Stimulated activated CD4-positive, alpha-beta T cell treated with anti-CD3 and anti-CD28 coated beads, TNF-alpha, amount 100 ng/mL, for 24 hours (primary cell): ENCODE data around the gene IL18RAP.

ENCODE experiments used
- DNase-seq, 3 experiments: peaks; one replicate each; pipeline ENCODE4 v3.0.0-alpha.2; 2020; ENCODE audit warnings: low read depth in 3 of 3

Gene IL18RAP, protein sequence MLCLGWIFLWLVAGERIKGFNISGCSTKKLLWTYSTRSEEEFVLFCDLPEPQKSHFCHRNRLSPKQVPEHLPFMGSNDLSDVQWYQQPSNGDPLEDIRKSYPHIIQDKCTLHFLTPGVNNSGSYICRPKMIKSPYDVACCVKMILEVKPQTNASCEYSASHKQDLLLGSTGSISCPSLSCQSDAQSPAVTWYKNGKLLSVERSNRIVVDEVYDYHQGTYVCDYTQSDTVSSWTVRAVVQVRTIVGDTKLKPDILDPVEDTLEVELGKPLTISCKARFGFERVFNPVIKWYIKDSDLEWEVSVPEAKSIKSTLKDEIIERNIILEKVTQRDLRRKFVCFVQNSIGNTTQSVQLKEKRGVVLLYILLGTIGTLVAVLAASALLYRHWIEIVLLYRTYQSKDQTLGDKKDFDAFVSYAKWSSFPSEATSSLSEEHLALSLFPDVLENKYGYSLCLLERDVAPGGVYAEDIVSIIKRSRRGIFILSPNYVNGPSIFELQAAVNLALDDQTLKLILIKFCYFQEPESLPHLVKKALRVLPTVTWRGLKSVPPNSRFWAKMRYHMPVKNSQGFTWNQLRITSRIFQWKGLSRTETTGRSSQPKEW

DNA sequence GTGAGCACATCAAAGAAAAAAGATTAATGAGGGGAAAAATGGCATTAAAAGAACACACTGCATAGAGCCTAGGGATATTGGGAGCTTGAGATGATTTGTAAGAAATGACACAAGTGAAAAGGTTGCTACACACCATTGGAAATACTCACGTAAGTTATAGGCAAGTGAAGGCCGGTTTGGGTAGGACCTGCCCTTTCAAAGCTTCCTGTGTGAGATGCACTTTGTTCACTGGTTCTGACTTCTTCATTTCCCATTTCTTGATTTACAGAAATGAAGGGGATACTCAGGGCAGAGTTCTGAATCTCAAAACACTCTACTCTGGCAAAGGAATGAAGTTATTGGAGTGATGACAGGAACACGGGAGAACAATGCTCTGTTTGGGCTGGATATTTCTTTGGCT, at the start of gene IL18RAP:
Gene IL18RAP, plus strand, starts transcription at position 251 of the 400 bp plus-strand sequence. Its CDS starts 118 bp downstream, at position 369.
- DNase-seq, result no peak

DNA sequence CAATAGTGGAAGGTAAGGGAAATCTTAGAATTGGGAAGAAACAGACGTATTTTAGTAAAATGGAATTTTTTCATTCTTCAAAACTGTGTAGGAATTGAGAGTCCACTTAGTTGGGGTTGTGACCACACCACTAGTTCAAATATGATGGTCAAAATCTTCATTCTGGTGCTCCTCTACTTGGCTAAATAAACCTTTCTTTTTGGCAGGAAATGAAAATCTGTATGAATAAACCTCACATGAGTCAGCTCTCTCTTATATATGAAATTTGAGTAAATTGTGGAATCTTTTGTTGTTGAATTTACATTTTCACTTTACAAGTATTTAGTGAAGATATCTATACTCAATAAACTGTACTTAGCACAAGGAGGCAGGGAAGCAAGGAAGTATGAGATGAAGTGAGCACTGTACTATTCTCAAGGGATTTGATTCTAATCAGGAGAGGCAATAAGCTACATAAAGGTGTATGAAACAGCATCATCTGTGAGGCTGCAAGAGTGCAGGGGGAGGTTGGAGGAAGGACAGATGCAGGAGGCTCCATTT, 46.8 kb upstream of the IL18RAP start:
- no peak for DNase-seq

DNA sequence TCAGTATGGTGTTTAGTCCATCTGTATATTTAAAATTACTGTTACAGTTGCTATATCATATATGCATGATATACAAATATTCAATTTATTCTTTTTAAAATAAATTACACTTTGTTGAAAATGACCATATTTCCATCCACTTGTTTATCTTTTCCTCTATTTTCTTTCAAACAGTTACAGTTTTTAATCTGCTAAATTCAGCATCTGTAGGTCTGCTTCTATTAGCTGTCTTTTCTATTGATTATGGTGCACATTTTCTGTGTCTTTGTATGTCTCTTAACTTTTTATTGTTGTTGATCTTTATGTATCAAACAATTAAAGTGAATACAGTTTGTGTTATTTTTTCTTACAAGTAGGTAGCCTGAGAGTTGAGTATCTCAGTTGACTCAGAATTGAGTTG, 39.2 kb upstream of the IL18RAP start:
- no peak for DNase-seq

DNA sequence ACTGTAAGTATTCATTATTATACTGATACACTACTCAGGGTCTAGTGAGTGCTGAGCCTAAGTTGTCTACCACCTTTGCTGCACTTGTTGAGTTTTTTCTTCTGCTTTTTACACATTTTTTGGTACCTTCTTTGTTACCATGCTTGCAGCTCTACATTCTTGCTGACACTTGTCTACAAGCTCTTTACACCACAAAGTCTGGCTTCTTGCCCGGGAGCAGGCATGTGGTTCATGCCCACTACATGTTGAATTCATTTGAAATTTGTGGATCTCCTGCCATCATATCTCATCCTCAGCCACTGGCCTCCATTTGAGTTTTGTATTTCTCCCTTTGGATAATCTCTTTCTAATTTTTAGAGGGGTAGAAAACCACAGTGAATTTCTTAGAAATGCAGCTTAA, 37.4 kb upstream of the IL18RAP start:
- DNase-seq, result no peak

DNA sequence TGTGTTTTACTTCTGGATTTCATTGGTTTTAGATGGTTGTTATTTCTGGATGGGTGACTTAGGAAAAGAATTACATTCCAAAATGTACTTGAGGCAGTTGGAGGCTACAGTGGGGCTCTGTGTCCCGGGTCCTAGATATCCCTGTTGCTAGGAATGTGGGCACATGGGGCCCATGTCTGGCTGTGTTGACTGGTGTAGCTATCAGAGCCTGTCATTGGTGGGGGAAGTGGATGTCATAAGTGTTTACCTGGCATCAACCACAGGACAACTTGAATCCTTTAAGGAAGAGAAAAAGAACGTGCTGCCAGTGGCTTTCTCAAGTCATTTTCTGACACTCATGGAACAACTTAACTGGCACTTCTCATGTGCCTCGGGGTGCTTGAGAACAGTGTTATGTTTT, 37.0 kb upstream of the IL18RAP start:
- DNase-seq, result no peak

DNA sequence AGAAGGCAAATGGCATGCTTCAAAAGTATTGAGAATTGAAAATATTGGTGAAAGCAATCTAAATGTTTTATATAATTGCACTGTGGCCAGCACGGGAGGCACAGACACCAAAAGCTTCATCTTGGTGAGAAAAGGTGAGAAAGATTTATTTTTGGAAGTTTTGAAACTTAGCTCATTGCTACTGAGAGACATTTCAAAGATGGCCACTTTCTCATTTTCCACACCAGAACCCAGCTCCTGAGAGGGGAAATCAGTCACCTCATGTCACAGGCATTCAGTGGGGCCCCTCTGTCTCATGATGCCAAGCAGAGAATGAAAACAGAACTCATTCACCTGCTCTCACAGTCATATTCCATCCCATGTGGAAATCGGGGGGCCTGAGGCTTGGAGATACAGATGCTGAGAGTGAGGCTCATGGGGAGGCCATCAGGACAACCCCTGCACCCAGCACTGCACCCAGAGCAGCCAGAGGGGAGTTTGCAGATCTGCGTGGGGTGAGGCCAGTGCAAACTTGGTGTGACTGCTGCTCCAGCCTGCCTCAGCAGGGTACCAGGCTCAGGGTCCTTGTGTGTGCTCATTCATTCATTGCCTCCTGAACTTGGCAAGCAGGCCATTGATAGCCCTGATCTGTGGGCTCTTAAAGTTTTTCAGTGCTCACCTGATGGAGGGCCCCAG, 36.0 kb upstream of the IL18RAP start:
- DNase-seq, result no peak

DNA sequence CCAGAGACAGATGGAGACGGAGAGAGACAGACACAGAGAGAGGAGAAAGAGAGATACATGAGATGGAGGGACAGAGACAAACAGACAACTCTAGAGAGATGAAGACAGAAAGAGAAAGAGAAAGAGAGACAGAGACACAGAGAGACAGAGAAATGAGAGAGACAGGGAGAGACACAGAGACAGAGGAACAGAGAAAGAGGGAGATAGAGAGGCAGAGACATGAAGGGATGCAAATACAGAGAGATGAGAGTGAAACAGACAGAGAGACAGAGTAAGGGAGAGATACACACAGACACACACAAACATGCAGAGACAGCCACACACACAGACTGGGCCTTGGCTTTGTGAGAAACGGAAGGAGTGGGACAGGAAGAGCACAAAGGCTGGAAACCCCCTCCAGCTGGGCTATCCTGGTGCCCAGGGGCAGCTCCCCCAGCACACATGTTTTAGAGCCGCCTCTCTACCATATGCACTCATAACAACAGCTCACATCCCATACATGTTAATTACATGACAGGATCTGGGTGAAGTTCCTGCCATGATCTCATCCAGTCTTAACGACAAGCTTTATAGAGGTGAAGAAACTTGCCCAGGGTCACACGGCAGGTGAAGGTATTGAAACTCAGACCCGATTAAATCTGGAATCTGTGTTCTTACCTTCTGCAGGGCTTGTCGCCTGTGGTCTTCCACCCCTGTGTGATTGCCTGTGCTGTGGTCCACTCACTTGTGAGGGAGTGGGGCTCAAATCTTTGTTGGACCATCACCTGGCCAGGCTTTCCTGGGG, 35.0 kb upstream of the IL18RAP start:
- DNase-seq, result no peak

DNA sequence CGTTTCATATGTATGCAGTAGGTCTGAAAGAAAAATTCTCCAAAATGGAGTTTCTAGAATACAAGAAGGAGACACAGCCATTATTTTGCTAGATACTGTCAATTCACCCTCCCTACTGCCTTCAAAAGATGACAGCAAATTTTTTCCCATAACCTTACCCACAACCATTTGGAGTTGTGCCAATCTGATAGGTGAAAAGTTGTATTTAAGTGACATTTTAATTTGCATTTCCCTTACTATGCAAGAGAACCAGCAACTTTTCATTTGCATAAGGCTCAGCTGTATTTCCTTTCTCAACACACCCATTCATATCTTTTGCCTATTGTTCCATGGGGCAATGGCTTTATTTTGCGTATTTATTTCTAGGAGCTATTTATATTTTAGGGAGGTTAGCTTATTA, 31.4 kb upstream of the IL18RAP start:
- DNase-seq, result peak in 1 of 3 experiments; percentile 37

DNA sequence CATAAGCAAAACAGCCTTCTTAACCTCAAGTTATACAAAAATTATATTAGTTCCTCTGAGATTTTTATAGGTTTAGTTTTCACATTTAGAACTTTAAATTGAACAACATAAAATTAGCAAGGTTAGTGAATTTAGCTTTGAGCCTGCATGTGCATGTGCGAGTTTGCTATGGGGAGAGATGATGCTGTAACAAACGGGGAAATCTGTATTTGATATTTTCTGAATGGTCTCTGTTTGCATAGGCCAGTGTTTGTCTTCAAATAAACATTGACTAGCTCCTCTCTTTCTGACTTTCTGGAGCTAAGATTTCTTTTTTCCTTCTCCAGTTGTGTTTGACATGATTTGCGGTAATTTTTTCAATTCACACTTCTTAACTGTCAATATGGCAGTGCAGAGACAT, 30.9 kb upstream of the IL18RAP start:
- DNase-seq, result no peak

DNA sequence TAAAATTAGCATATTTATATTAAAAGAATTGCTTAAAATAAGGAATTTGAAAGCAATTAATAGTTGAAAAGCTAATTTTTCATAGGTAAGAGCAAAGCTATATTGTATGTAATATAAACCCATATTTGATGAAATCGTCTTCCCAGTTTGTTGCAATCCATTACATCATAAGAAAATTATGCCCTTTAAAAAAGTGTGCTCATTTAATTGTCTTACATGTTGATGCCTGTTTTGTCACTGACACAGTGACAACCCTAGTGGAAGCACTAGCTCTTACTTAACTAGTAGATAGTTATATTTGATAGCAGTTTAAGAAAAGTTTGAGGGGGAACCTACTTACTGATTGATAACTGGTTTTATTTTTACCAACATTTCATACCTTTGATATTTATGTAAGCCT, 30.0 kb upstream of the IL18RAP start:
- no peak for DNase-seq

DNA sequence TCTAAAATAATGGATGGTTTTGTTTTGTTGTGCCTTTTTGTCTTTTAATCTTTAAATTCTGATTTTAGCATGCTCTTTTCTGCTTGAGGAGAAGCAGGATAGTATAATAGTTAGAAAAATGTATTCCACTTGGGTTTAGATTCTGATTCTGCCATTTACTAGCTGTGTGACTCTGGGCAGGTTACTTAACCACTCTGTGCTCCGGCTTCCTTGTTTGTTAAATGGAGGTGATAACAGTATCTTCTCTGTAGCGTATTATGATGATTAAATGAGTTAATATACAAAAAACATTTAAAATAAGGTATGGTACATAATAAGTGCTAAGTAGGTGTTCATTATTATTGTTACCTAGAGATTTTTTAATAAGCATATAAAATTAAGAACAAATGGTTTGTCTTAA, 26.9 kb upstream of the IL18RAP start:
- DNase-seq, result no peak

DNA sequence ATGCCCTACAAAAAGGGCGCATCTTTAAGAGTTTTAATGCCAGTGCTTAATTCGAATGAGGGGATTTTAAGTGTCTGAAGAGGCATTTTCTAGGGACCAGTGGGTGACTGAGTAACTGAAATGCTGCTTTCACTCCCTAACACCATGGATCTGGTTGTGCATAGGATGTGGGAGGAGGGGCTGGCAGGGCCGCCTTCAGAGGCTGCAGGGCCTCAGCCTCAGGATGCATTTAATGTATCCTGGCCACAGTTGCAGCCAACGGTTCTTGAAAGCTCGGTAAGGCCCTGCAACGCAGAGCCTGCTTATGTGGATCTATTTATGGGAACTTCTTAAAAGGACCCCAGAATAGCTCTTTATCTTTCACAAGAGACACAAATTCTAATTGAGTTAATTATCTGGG, 25.8 kb upstream of the IL18RAP start:
- no peak for DNase-seq

DNA sequence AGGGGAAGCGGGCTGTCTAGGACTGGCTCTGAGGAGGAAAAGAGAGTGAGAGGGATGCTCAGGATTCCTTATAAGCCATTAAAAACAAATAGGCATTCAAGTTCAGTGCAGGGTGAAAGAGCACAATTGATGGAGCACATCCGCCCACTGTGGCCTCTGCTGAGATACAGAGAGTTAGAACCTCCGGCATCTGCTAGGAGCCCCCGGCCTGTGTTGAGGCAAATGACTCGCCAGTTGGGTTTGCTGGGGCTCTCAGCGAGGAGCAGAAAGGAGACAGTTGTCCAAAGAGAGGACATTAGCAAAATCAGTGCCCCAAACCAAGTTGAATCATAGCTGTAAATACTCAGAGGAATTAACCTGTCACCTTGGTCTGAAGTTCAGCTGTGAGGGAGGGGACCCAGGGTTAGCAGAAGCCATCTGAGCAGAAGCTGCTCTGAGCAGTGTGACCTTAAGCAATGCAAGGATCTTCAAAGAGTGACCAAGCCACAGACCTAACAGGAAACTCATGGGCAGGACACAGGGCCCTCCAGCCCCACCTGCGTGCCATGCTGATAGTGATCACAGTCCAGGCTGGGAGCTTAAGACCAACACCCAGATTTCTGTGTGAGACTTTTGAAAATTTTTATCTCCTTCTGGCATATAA, 23.3 kb upstream of the IL18RAP start:
- DNase-seq, result no peak

DNA sequence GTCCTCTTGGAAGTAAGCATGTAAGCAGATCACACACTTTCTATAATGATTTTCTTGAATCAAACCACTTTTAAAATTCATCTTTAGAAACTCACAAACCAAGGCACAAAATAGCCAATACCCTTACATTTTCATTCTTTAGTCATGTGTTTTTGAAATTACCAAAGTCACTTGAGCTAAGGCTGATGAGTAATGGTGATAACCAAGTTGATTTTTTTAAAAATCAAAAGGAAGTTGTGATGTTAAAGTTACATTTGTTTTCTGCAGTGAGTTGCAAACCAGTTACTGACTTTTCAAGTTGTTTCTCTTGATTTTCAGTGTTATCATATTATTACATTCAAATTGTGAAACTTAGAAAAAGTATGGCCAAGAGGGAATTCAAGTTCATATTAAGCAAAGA, 21.5 kb upstream of the IL18RAP start:
- no peak for DNase-seq

DNA sequence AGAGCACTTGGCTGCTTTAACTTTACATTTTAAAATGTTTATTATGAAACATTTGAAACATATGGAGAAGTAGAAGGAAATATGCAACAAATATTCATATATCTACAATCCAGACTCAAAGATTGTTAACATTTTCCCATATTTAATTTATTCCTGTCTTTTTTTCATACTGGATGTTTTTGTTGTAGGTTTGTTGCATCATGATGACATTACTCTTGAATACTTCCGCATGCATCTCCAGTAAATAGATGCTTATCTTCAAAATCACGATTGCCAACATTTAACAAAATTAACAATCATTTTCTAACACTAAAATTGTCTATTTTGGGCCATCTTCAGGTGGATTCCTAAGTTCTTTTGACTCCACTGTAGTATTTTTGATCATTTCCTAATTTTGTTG, 21.1 kb upstream of the IL18RAP start:
- no peak for DNase-seq

DNA sequence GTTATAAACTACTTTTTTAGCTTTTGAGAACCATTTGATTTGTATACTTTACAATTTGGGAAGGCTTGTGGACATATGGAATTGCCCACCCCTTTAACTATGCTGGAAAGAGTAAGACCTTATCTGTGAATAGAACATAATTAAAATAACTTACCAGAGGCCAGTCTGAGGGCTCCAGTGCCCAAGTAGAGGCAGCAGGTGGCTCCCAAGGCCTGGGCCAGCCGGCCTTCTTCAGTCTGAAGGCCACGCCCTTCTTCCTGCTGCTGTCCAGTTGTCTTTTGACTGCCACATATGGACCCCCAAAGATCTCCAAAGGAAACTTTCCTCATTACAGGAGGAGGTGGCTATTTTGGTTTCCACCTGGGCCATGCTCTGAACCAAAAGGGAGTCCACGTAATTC, 12.0 kb upstream of the IL18RAP start:
- DNase-seq, result no peak

DNA sequence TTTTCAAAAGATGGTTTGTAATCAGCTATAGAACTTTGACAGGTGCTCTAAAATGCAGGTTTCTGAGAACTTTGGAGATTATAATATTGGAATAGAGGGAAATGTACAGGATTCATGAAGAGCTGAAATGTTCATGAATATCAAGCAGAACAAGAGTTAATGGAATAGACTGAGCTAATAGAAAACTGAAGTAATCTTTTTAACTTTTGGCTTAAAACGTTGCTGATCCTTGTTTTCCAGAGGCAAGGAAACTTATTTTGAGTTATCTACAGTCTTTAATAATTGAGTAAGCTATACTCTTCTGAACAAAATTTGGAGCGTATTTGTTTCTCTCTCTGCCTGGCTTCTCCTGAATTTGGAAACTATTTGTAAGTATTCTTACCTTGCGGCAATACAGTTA, 10.8 kb upstream of the IL18RAP start:
- no peak for DNase-seq

DNA sequence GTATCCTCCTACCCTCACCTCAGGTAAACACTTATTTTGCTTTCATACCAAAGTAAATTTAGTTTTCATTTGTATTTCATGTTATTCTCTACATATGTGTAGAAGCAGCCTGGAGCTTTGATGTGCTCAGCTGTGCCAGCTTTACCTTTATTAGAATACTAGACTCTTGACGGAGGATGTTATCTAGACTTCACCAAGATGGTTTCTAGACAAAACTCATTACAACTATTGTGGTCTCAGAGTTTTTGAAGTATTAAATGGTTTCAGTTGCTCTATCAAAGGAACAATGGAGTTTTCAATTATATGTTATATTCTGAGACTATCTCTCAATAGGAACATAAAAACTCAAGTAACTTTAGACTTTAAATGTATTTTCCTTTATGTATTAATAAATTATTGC, 5.0 kb upstream of the IL18RAP start:
- no peak for DNase-seq

DNA sequence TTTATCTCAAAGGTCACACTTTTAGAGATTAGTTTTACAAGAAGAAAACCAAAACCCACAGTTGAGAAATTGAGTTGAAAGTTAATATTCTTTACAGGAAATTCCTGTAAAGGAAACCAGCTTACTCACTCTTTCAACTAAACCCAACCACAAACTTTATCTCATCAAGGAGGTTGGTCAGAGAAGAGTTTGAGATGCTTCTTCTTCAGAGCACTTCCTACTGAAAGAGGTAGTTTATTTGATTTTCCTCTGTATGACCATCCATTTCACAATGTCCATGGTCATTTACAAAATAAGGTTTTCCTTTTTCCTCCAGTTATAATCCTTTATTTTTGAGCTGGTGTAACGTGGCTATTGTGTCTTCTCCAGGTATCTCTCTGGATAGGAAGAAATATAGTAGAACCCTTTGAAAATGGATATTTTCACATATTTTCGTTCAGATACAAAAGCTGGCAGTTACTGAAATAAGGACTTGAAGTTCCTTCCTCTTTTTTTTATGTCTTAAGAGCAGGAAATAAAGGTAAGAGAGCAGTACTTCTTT, 4.5 kb upstream of the IL18RAP start:
- no peak for DNase-seq

DNA sequence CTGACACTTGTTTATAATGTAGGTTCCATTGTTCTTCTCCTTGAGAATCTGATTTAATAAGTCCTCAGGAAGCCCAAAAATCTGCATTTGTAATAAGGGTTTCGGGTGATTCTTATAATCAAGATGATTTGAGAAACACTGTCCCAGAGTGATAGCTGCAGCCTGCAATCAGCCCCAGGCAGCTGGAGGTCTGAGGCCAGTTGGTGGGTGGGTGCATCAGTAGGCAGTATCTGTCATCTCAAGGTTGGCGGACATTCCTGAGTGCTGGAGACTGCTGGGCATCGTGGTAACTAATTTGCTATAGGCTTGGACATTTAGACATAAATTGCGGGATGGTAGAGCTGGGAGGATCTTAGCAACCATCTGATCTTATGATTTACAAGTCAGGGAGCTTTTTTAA, 2.7 kb upstream of the IL18RAP start:
- DNase-seq, result no peak
